H1 (cell line): ENCODE measurements around the gene PFDN4. TPM values are rescaled to one million over a fixed set of nuclear protein-coding genes. Genes with fewer than 3 reads are reported as not detected.

Experiments
- CTCF ChIA-PET: fragments of 300-600 bp; sonication (Branson Sonifier 250); formaldehyde crosslinking; loops from one replicate; lab custom pipeline; 2021; ENCODE audit not compliant: partially characterized antibody; lab: Charles Lee
- POLR2A ChIA-PET: fragments of 300-600 bp; sonication (Branson Sonifier 250); formaldehyde crosslinking; loops from one replicate; lab custom pipeline; 2021; ENCODE audit warnings: inconsistent platforms; ENCODE audit not compliant: partially characterized antibody; lab: Charles Lee
- DNase-seq, 2 experiments: peaks; one replicate each; pipeline versions ENCODE4 v3.0.0 to v3.0.0-alpha.2; 2010 to 2022; ENCODE audit warnings: low spot score in 2 of 2, low read depth in 1 of 2, mixed read lengths in 1 of 2
- FAIRE-seq: peaks from 2 replicates; lab custom pipeline; 2011; peaks lifted over from hg19 to GRCh38; lab: Jason Lieb, UNC
- H2AFZ ChIP-seq: 2 replicates; pipeline ENCODE4 v1.8.1; 2012; ENCODE audit warnings: low read length, inconsistent platforms
- H2AK5ac ChIP-seq: 2 replicates; pipeline ENCODE4 v1.6.1; 2013; ENCODE audit warnings: low read depth, low read length
- H2BK120ac ChIP-seq: replicated peaks from 2 replicates; pipeline ENCODE3; 2013; ENCODE audit warnings: low read depth, low read length, inconsistent platforms
- H2BK12ac ChIP-seq: 2 replicates; pipeline ENCODE4 v1.6.1; 2013; ENCODE audit warnings: low read depth, low read length
- H2BK15ac ChIP-seq: 2 replicates; pipeline ENCODE4 v1.6.1; 2013; ENCODE audit warnings: low read length
- H2BK20ac ChIP-seq: 2 replicates; pipeline ENCODE4 v1.6.1; 2013; ENCODE audit warnings: low read length
- H2BK5ac ChIP-seq: 2 replicates; pipeline ENCODE4 v1.6.1; 2013; ENCODE audit warnings: low read depth, low read length
- H3K14ac ChIP-seq: 2 replicates; pipeline ENCODE4 v1.6.1; 2013; ENCODE audit warnings: inconsistent platforms; ENCODE audit not compliant: insufficient read length
- H3K18ac ChIP-seq: 2 replicates; pipeline ENCODE4 v1.6.1; 2013; ENCODE audit warnings: low read length; ENCODE audit errors: extremely low read depth
- H3K23ac ChIP-seq: 2 replicates; pipeline ENCODE4 v1.6.1; 2013; ENCODE audit warnings: inconsistent platforms; ENCODE audit not compliant: insufficient read length
- H3K23me2 ChIP-seq: 2 replicates; pipeline ENCODE4 v1.6.1; 2013; ENCODE audit warnings: low read depth, low read length
- H3K27ac ChIP-seq: 2 replicates; pipeline ENCODE4 v1.6.1; 2011; ENCODE audit warnings: low read depth, low read length, inconsistent platforms
- H3K27me3 ChIP-seq, 4 experiments: replicated peaks in 1 of 4; 1 replicate in 1 of 4; 2 replicates in 3 of 4; pipeline versions ENCODE4 v1.6.1 to v1.8.1; 2011 to 2013; ENCODE audit warnings: low read length in 3 of 4, mild to moderate bottlenecking in 3 of 4, inconsistent platforms in 2 of 4, mixed read lengths in 2 of 4, moderate library complexity in 1 of 4; ENCODE audit not compliant: control insufficient read depth in 3 of 4, insufficient read depth in 3 of 4; ENCODE audit errors: extremely low read depth in 1 of 4
- H3K36me3 ChIP-seq, 4 experiments: 2 replicates each; pipeline versions ENCODE4 v1.6.1 to v1.8.1; 2011 to 2013; ENCODE audit warnings: mild to moderate bottlenecking in 4 of 4, low read length in 3 of 4, moderate library complexity in 2 of 4, control low read depth in 1 of 4, inconsistent platforms in 1 of 4; ENCODE audit not compliant: insufficient read depth in 4 of 4, control insufficient read depth in 2 of 4
- H3K4ac ChIP-seq: replicated peaks from 2 replicates; pipeline ENCODE3; 2013; ENCODE audit warnings: low read length, low read depth, mixed read lengths, inconsistent platforms; ENCODE audit not compliant: insufficient read length
- H3K4me1 ChIP-seq, 4 experiments: replicated peaks in 1 of 4; 1 replicate in 1 of 4; 2 replicates in 3 of 4; pipeline versions ENCODE4 v1.6.1 to v1.8.1; 2011 to 2013; ENCODE audit warnings: low read length in 3 of 4, inconsistent platforms in 2 of 4, mixed read lengths in 1 of 4; ENCODE audit not compliant: insufficient read depth in 4 of 4, control insufficient read depth in 3 of 4
- H3K4me2 ChIP-seq, 2 experiments: 2 replicates each; pipeline versions ENCODE4 v1.6.1 to v1.8.1; 2011 to 2013; ENCODE audit warnings: low read depth in 2 of 2, low read length in 2 of 2, control low read depth in 1 of 2, inconsistent platforms in 1 of 2, mild to moderate bottlenecking in 1 of 2; ENCODE audit not compliant: insufficient read depth in 1 of 2
- H3K4me3 ChIP-seq, 4 experiments: fragments of 200-600, 300-600 bp in 1 of 4; sonication (generic), shearing (Covaris generic), sonication (Bioruptor Twin) in 1 of 4; 2 replicates each; pipeline versions ENCODE4 v1.5.1 to v1.8.1; 2011 to 2016; ENCODE audit warnings: low read length in 4 of 4, low read depth in 3 of 4, control low read depth in 2 of 4, inconsistent platforms in 2 of 4, mild to moderate bottlenecking in 2 of 4, mixed read lengths in 1 of 4, moderate library complexity in 1 of 4; ENCODE audit not compliant: insufficient read depth in 2 of 4; ENCODE audit errors: extremely low read depth in 1 of 4
- H3K56ac ChIP-seq: replicated peaks from 2 replicates; pipeline ENCODE3; 2013; ENCODE audit warnings: low read depth, mild to moderate bottlenecking, mixed read lengths, low read length, inconsistent platforms; ENCODE audit not compliant: insufficient read length
- H3K79me1 ChIP-seq: 2 replicates; pipeline ENCODE4 v1.6.1; 2013; ENCODE audit warnings: low read depth, low read length, control low read depth
- H3K79me2 ChIP-seq, 2 experiments: 2 replicates each; pipeline versions ENCODE4 v1.6.1 to v1.8.1; 2012 to 2013; ENCODE audit warnings: low read length in 2 of 2, mild to moderate bottlenecking in 2 of 2, inconsistent platforms in 1 of 2; ENCODE audit not compliant: insufficient read depth in 2 of 2, control insufficient read depth in 1 of 2
- H3K9ac ChIP-seq, 4 experiments: replicated peaks in 1 of 4; 1 replicate in 1 of 4; 2 replicates in 3 of 4; pipeline versions ENCODE4 v1.6.1 to v1.8.1; 2011 to 2013; ENCODE audit warnings: low read depth in 3 of 4, low read length in 3 of 4, control low read depth in 2 of 4, mild to moderate bottlenecking in 2 of 4, moderate library complexity in 2 of 4, inconsistent platforms in 1 of 4; ENCODE audit errors: extremely low read depth in 1 of 4
- H3K9me3 ChIP-seq, 2 experiments: 2 replicates each; pipeline versions ENCODE4 v1.6.1 to v1.8.1; 2012 to 2013; ENCODE audit warnings: mild to moderate bottlenecking in 2 of 2, moderate library complexity in 2 of 2, control low read depth in 1 of 2, inconsistent platforms in 1 of 2, low read depth in 1 of 2, low read length in 1 of 2, mixed read lengths in 1 of 2; ENCODE audit not compliant: insufficient read depth in 2 of 2
- H4K20me1 ChIP-seq, 2 experiments: replicated peaks in 1 of 2; 2 replicates each; pipeline versions ENCODE3 to v1.8.1; 2011 to 2013; ENCODE audit warnings: inconsistent platforms in 2 of 2, low read length in 2 of 2, mild to moderate bottlenecking in 1 of 2; ENCODE audit not compliant: insufficient read depth in 2 of 2, control insufficient read depth in 1 of 2
- H4K5ac ChIP-seq: 2 replicates; pipeline ENCODE4 v1.6.1; 2013; ENCODE audit warnings: low read length, low read depth, mixed read lengths, inconsistent platforms; ENCODE audit not compliant: insufficient read length
- H4K8ac ChIP-seq: 2 replicates; pipeline ENCODE4 v1.8.0; 2013; ENCODE audit warnings: mild to moderate bottlenecking, moderate library complexity, low read length, inconsistent platforms; ENCODE audit not compliant: insufficient read depth; ENCODE audit errors: extremely low read depth
- H4K91ac ChIP-seq: replicated peaks from 2 replicates; pipeline ENCODE3; 2013; ENCODE audit warnings: low read length, mixed read lengths, inconsistent platforms; ENCODE audit not compliant: insufficient read length
- CREB1 ChIP-seq: IDR thresholded peaks from 2 replicates; pipeline ENCODE4 v1.6.1; 2012; ENCODE audit warnings: inconsistent platforms
- KDM1A ChIP-seq: fragments of 200-600, 300-600 bp; sonication (generic); IDR thresholded peaks from 2 replicates; pipeline ENCODE4 v1.7.1; 2016; ENCODE audit warnings: mild to moderate bottlenecking, low read length, borderline replicate concordance
- MAX ChIP-seq: IDR thresholded peaks from 2 replicates; pipeline ENCODE4 v1.6.1; 2012; ENCODE audit warnings: inconsistent platforms
- WGBS, 2 experiments: shearing (Covaris generic) in 1 of 2; methylation state at CpG; one replicate each; pipeline versions ENCODE4 v1.1.6 to v1.1.7; 2013 to 2015; ENCODE audit warnings: low lambda C conversion rate in 2 of 2, mixed read lengths in 2 of 2, inconsistent platforms in 1 of 2, low coverage in 1 of 2, missing lambda C conversion rate in 1 of 2; ENCODE audit not compliant: insufficient replicate concordance in 2 of 2, insufficient coverage in 1 of 2, insufficient read length in 1 of 2; ENCODE audit errors: extremely low coverage in 1 of 2, missing lambda C conversion rate in 1 of 2; 5-methylcytosine and 5-hydroxymethylcytosine counted together
- polyA plus RNA-seq, 7 experiments: library from polyadenylated mRNA; depleted of rRNA in 3 of 7; stranded (reverse) in 5 of 7; unstranded in 2 of 7; fragments of >200 nt in 5 of 7; fragments of 200-250 nt in 2 of 7; gene quantifications; 1 replicate in 5 of 7; 2 replicates in 1 of 7; 4 replicates in 1 of 7; pipeline versions ENCODE4 v1.2.1 to v1.2.3, GENCODE V29; 2011 to 2013; ENCODE audit warnings: missing spikeins in 2 of 7, mixed read lengths in 2 of 7
- total RNA-seq: library from RNA; stranded (reverse); fragmentation: NEBNext Ultra II Directional; extraction: Animal tissue kit (Norgen Biotek cat#: 25700); gene quantifications from 2 replicates; pipeline ENCODE4 v1.2.1, GENCODE V29; 2021

PFDN4 gene
- total and polyA plus RNA-seq, 2 of the 8 experiments (the other 6 are each of a cell fraction or from before 2014, with no cell fraction given), result 41.9 to 96.8 TPM

- no peaks in the 10 kb centered on the region for H3K23me2 ChIP-seq
- H3K9me3 ChIP-seq, result no peaks in the 10 kb centered on the region
- H3K9ac ChIP-seq, result no peak overlapping the region
- TF ChIP-seq MAX (no peak), CREB1 (no peak), KDM1A (peak; percentile 84; the same call in 1 of the 2 replicates)
- H4K5ac ChIP-seq, result no peak overlapping the region
- H2BK5ac ChIP-seq, result no peak overlapping the region
- no peak overlapping the region; the same call in 1 of the 2 replicates for H2BK12ac ChIP-seq
- no peak overlapping the region for H2AFZ ChIP-seq
- peaks cover 0 to 4% (median 2%) of the 10 kb centered on the region in 4 experiments; a peak in 2 of 7 replicates for H3K4me1 ChIP-seq
- H3K4me2 ChIP-seq, result no peak overlapping the region
- H3K56ac ChIP-seq, result no peak overlapping the region
- no peaks in the 10 kb centered on the region for H3K79me1 ChIP-seq
- FAIRE-seq (no peak), DNase-seq (no peak)
- H3K27me3 ChIP-seq, result no peaks in the 10 kb centered on the region
- H2BK15ac ChIP-seq, result no peak overlapping the region
- no peak overlapping the region for H3K4me3 ChIP-seq
- H2AK5ac ChIP-seq, result no peak overlapping the region
- no peak overlapping the region for H3K23ac ChIP-seq
- H4K91ac ChIP-seq, result no peak overlapping the region
- ChIA-PET CTCF (interaction anchor here (0.8 to 23.7 kb wide), 26 partner anchors 9 to 645 kb away, joined by 3 to 591 read pairs (median 4); partner anchors contain the start of genes BCAS1 and PFDN4), POLR2A (no interaction called here)
- no peaks in the 10 kb centered on the region for H3K36me3 ChIP-seq
- no peak overlapping the region for H3K27ac ChIP-seq
- WGBS, 2 experiments, result 81% methylated on average over 6 of the region's 6 CpGs; no CpG with 5 or more reads in 1 of the 2 experiments
- H3K14ac ChIP-seq, result no peak overlapping the region
- peak overlapping the region; percentile 82; the same call in 1 of the 2 replicates for H2BK20ac ChIP-seq
- H3K18ac ChIP-seq, result no peak overlapping the region
- no peak overlapping the region for H2BK120ac ChIP-seq
- H4K8ac ChIP-seq, result no peak overlapping the region
- no peaks in the 10 kb centered on the region for H3K79me2 ChIP-seq
- H4K20me1 ChIP-seq, result no peaks in the 10 kb centered on the region
- H3K4ac ChIP-seq, result no peak overlapping the region
Measured at GRCh38 chr20:54199283-54199682, 8.6 kb upstream of the PFDN4 start.
